Measurements from ENCODE around the gene FYB2. TPM values are rescaled to one million over a fixed set of nuclear protein-coding genes. Genes with fewer than 3 reads are reported as not detected.
A peak's percentile ranks its signal among the peaks of the same experiment; 100 is the strongest.

FYB2 gene, protein sequence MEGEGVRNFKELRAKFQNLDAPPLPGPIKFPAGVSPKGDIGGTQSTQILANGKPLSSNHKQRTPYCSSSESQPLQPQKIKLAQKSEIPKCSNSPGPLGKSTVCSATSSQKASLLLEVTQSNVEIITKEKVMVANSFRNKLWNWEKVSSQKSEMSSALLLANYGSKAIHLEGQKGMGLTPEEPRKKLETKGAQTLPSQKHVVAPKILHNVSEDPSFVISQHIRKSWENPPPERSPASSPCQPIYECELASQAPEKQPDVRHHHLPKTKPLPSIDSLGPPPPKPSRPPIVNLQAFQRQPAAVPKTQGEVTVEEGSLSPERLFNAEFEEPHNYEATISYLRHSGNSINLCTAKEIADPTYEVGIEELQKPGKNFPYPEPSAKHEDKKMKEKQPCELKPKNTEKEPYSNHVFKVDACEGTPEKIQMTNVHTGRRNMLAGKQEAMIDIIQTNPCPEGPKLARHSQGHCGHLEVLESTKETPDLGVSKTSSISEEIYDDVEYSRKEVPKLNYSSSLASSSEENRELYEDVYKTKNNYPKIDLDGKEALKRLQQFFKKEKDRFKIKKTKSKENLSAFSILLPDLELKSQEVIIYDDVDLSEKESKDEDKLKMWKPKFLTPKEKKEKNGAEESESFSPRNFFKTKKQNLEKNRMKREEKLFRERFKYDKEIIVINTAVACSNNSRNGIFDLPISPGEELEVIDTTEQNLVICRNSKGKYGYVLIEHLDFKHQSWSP
- total RNA-seq = not detected
- under 1 TPM in 4 of 8 donors, not detected in 4; 0.06 to 0.82 (median 0.18) TPM for polyA plus RNA-seq (ENCODE audit: insufficient read depth in 1 of 8, insufficient read length in 8 of 8, low replicate concordance in 1 of 8)
- long read RNA-seq, donor 1 = 0 reads
- long read RNA-seq, donor 2 = 0 reads
- long read RNA-seq, donor 3 = 0 reads
- long read RNA-seq, donor 4 = 0 reads
- long read RNA-seq, donor 5 = 0 reads
- long read RNA-seq, donor 6 = 0 reads
- long read RNA-seq, donor 7 = 0 reads
- long read RNA-seq, donor 8 = 0 reads
- long read RNA-seq, donor 9 = 0 reads
- long read RNA-seq, donor 10 = 0 reads
- long read RNA-seq, donor 11 = 0 reads

DNA sequence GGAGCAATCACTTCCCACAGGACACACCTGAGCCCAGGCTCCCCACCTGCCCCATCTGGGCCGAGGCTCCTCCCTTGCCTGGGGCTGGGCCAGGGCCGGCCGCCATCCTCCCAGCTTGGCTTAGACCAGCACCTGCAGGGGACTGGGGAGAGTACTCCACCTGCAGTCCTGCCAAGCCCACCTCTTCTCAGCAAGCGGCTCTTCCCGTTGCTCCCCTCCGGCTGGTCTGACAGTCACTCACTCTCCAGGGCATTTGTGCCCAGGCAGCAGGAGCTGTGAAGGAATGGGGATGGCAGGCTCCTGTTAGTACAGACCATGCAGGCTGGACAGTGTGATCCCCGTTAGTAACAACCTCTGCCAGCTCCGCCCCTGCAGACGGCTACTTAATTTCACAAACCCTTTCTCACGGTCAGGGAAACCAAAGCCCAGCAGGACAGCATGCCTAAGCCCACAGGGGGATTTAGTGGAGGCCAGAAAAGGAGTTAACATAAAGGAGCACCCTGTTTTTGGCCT lies at the start of gene FYB2:
Gene FYB2, minus strand, starts transcription at position 18 of the 513 bp plus-strand sequence. CDS start 114 bp downstream, outside the sequence.
- Histone ChIP-seq H3K4me1 (ENCODE audit: control insufficient read depth, insufficient read depth, low read length) (peaks cover 5% of the 10 kb centered on the region), H3K36me3 (ENCODE audit: control insufficient read depth, insufficient read depth, low read length) (no peaks in the 10 kb centered on the region), H3K4me3 (ENCODE audit: low read length) (no peak within 1 kb of the TSS), H3K27me3 (ENCODE audit: control insufficient read depth, insufficient read depth, low read length) (peaks cover 7% of the 10 kb centered on the region), H3K27ac (ENCODE audit: low read length) (no peak within 1 kb of the TSS), H3K9me3 (replicated peaks; ENCODE audit: control insufficient read depth, low read depth, low read length) (peaks cover under 1% of the 10 kb centered on the region)
- DNase-seq = no peak
- WGBS (ENCODE audit: insufficient coverage) = 27% methylated on average over 3 of the region's 10 CpGs

DNA sequence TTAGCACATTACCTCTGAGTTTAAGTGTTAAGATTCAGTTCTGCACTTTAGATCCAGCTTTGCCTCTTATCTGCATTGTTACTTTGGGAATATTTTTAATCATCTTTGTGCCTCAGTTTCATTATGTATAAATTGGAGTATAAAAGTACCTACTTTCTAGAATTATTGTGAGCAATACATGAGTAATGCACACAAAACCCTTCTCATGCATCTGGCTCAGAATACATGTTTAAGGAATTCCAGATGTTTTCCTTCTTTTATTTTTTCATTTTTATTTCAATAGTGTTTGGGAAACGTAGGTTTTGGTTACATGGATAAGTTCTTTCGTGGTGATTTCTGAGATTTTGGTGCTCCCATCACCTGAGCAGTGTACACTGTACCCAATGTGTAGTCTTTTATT lies 49.6 kb upstream of the FYB2 start:
- no peaks in the 10 kb centered on the region for H3K36me3 ChIP-seq (ENCODE audit: control insufficient read depth, insufficient read depth, low read length)
- no peak overlapping the region for H3K27ac ChIP-seq (ENCODE audit: low read length)
- peak; percentile 19 for DNase-seq
- H3K27me3 ChIP-seq (ENCODE audit: control insufficient read depth, insufficient read depth, low read length) = no peaks in the 10 kb centered on the region
- H3K9me3 ChIP-seq (replicated peaks; ENCODE audit: control insufficient read depth, low read depth, low read length) = no peaks in the 10 kb centered on the region
- no CpG with 5 or more reads among the region's 2 CpGs for WGBS (ENCODE audit: insufficient coverage)
- H3K4me1 ChIP-seq (ENCODE audit: control insufficient read depth, insufficient read depth, low read length) = no peaks in the 10 kb centered on the region
- no peak overlapping the region for H3K4me3 ChIP-seq (ENCODE audit: low read length)

DNA sequence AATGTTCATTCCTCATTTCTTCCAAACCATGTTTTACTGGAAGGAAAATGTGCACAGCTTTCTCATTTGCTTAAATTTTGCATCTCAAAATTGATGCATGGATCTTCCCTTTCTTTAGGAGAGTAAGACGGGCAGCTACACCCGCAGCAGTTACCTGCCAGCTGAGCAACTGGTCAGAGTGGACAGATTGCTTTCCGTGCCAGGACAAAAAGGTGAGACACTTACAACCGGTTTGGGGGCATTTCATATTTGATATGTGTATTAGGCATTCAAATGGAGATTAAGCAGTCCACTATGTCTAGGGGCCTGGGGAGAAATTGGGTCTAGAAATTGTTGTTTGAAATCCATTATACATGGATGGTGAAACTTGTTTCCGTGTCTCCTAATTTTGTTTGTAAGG lies 48.3 kb upstream of the FYB2 start:
- 85% methylated on average over 5 of the region's 5 CpGs for WGBS (ENCODE audit: insufficient coverage)
- no peaks in the 10 kb centered on the region for H3K36me3 ChIP-seq (ENCODE audit: control insufficient read depth, insufficient read depth, low read length)
- H3K9me3 ChIP-seq (replicated peaks; ENCODE audit: control insufficient read depth, low read depth, low read length) = no peaks in the 10 kb centered on the region
- DNase-seq = no peak
- H3K27ac ChIP-seq (ENCODE audit: low read length) = no peak overlapping the region
- H3K4me3 ChIP-seq (ENCODE audit: low read length) = no peak overlapping the region
- H3K4me1 ChIP-seq (ENCODE audit: control insufficient read depth, insufficient read depth, low read length) = no peaks in the 10 kb centered on the region
- H3K27me3 ChIP-seq (ENCODE audit: control insufficient read depth, insufficient read depth, low read length) = no peaks in the 10 kb centered on the region

DNA sequence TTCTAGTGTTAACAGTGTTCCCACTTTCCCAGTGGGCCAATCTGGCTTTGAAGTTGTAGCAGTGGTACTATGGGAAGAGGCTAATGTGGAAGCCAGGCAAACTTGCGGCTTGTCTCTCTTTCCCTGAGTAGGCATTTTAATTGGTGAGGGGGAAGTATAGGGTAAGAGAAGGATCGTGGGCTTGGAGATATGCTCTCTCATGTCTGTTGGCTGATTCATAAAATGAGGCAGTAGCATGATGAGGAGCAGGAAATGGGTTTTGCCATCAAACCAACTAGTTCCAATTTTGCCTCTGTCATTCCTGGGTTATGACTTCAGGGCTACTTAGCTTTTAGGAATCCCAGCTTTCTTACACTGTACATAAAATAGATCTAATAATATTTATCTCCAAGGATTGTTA lies 47.5 kb upstream of the FYB2 start:
- Histone ChIP-seq H3K27me3 (ENCODE audit: control insufficient read depth, insufficient read depth, low read length) (no peaks in the 10 kb centered on the region), H3K4me3 (ENCODE audit: low read length) (no peak overlapping the region), H3K9me3 (replicated peaks; ENCODE audit: control insufficient read depth, low read depth, low read length) (no peaks in the 10 kb centered on the region), H3K4me1 (ENCODE audit: control insufficient read depth, insufficient read depth, low read length) (no peaks in the 10 kb centered on the region), H3K36me3 (ENCODE audit: control insufficient read depth, insufficient read depth, low read length) (no peaks in the 10 kb centered on the region), H3K27ac (ENCODE audit: low read length) (no peak overlapping the region)
- WGBS (ENCODE audit: insufficient coverage) = no CpG with 5 or more reads among the region's 2 CpGs
- DNase-seq = no peak

DNA sequence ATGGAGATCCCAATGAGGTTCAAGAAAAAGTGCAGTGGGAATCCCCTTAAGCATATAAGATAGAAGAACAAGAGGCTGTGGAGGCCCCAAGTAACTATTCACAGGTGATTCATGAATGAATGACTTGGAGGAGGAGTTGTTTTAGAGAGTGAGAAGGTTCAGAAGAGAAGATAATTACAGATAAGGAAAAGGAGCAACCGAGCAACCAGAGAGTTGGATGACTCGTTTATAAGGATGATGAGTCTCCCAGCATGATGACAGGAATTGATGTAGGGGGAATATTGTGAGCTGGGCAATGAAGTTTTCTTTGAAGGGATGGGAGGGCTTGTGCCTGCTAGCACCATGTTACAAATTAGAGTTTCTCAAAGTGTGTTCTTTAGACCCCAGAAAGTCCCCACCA lies 45.2 kb upstream of the FYB2 start:
- H3K36me3 ChIP-seq (ENCODE audit: control insufficient read depth, insufficient read depth, low read length) = no peaks in the 10 kb centered on the region
- no peaks in the 10 kb centered on the region for H3K9me3 ChIP-seq (replicated peaks; ENCODE audit: control insufficient read depth, low read depth, low read length)
- 91% methylated on average over 2 of the region's 2 CpGs for WGBS (ENCODE audit: insufficient coverage)
- no peaks in the 10 kb centered on the region for H3K27me3 ChIP-seq (ENCODE audit: control insufficient read depth, insufficient read depth, low read length)
- no peak overlapping the region for H3K4me3 ChIP-seq (ENCODE audit: low read length)
- H3K4me1 ChIP-seq (ENCODE audit: control insufficient read depth, insufficient read depth, low read length) = no peaks in the 10 kb centered on the region
- no peak for DNase-seq
- no peak overlapping the region for H3K27ac ChIP-seq (ENCODE audit: low read length)

DNA sequence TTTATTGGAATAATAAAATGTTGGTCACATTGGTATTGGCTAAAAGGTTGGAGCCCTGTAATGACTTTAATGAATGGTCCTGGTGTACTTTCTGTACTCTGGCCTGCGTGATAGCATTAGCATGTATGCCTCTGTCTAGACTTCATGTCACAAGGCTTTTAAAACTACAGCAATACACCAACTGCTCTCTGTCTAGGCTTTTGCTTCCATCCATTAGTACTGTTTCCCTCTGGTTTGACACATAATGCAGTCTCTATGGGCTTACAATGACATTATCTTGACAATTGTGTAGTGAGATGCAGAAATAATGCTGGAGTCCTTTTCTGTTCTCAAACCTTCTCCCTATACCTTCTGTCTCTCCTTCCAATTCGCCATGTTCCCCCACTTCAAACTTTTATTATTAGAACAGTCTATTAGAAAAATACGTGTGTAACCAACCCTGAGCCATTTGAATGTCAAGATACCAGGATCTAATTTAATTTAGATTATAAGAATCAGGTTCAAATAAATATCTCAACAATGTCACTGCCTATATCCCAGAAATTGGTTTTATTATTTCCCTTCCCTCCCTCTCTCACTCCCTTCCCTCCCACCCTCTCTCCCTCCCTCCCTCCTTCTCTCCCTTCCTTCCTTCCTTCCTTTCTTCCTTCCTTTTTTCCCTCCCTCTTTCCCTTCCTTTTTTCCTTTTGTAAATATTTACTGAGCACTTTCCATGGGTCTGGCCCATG lies 44.2 kb upstream of the FYB2 start:
- Histone ChIP-seq H3K27me3 (ENCODE audit: control insufficient read depth, insufficient read depth, low read length) (no peaks in the 10 kb centered on the region), H3K4me1 (ENCODE audit: control insufficient read depth, insufficient read depth, low read length) (no peaks in the 10 kb centered on the region), H3K4me3 (ENCODE audit: low read length) (no peak overlapping the region), H3K9me3 (replicated peaks; ENCODE audit: control insufficient read depth, low read depth, low read length) (no peaks in the 10 kb centered on the region), H3K36me3 (ENCODE audit: control insufficient read depth, insufficient read depth, low read length) (no peaks in the 10 kb centered on the region), H3K27ac (ENCODE audit: low read length) (no peak overlapping the region)
- no CpG with 5 or more reads among the region's 3 CpGs for WGBS (ENCODE audit: insufficient coverage)
- DNase-seq = no peak

DNA sequence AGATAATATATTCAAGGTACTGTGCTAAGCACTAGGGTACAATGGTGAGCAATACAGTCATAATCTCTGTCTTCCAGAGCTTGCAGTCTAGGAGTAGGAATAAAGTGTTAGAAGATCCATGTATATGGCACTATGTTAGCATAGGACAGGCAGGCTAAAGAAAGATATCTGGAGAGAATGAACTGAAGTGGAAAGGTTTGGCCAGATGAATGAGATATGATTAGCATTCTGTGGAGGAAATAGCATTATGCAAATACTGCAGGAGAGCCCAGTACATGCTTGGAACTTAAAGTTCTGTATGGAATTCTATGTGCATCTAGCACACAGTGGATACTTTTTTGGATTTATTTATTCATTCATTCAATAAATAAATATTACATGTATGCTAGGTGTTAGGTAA lies 40.1 kb upstream of the FYB2 start:
- no peak overlapping the region for H3K4me3 ChIP-seq (ENCODE audit: low read length)
- no peaks in the 10 kb centered on the region for H3K9me3 ChIP-seq (replicated peaks; ENCODE audit: control insufficient read depth, low read depth, low read length)
- H3K36me3 ChIP-seq (ENCODE audit: control insufficient read depth, insufficient read depth, low read length) = no peaks in the 10 kb centered on the region
- no peaks in the 10 kb centered on the region for H3K27me3 ChIP-seq (ENCODE audit: control insufficient read depth, insufficient read depth, low read length)
- H3K4me1 ChIP-seq (ENCODE audit: control insufficient read depth, insufficient read depth, low read length) = no peaks in the 10 kb centered on the region
- DNase-seq = no peak
- H3K27ac ChIP-seq (ENCODE audit: low read length) = no peak overlapping the region

DNA sequence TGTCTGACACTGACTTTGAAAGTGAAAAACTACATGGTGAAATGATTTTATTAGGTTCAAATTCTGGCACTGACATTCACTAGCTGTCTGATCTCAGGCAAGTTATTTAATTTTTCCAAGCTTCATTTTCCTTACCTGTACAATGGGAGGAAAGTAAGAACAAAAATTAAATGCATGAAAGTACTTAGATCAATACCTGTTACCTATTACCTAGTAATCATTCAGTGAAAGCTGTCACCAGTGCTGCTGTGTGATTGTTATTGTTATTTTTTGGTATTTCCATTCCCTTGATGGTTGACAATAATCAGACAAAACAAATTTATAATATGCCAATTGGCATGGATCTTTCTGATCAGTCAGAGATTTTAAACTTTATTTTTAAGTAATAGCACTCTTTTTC lies 37.0 kb upstream of the FYB2 start:
- H3K4me1 ChIP-seq (ENCODE audit: control insufficient read depth, insufficient read depth, low read length) = no peaks in the 10 kb centered on the region
- H3K4me3 ChIP-seq (ENCODE audit: low read length) = no peak overlapping the region
- DNase-seq = no peak
- H3K27ac ChIP-seq (ENCODE audit: low read length) = no peak overlapping the region
- no peaks in the 10 kb centered on the region for H3K36me3 ChIP-seq (ENCODE audit: control insufficient read depth, insufficient read depth, low read length)
- H3K9me3 ChIP-seq (replicated peaks; ENCODE audit: control insufficient read depth, low read depth, low read length) = no peaks in the 10 kb centered on the region
- no peaks in the 10 kb centered on the region for H3K27me3 ChIP-seq (ENCODE audit: control insufficient read depth, insufficient read depth, low read length)

DNA sequence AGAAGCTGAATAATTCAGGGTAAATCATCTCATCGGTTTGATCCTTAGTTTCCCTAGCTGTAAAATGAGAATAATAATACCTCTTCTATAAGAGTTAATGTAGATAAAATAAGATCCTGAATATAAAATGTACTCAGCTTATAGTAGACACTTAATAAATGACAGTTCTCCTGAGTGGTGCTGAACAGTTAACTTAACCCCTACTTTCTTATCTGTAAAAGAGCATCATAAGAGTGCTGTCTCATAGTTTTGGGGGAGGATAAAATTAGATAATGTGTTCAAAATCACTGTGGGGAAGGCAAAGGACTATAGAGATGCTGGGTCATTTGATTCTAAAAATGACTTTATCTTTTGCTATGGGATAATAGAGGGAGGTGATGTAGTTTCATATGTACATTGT lies 36.0 kb upstream of the FYB2 start:
- no peaks in the 10 kb centered on the region for H3K36me3 ChIP-seq (ENCODE audit: control insufficient read depth, insufficient read depth, low read length)
- no peak overlapping the region for H3K4me3 ChIP-seq (ENCODE audit: low read length)
- no peaks in the 10 kb centered on the region for H3K4me1 ChIP-seq (ENCODE audit: control insufficient read depth, insufficient read depth, low read length)
- DNase-seq = no peak
- H3K9me3 ChIP-seq (replicated peaks; ENCODE audit: control insufficient read depth, low read depth, low read length) = no peaks in the 10 kb centered on the region
- WGBS (ENCODE audit: insufficient coverage) = no CpG with 5 or more reads among the region's 1 CpG
- H3K27ac ChIP-seq (ENCODE audit: low read length) = no peak overlapping the region
- no peaks in the 10 kb centered on the region for H3K27me3 ChIP-seq (ENCODE audit: control insufficient read depth, insufficient read depth, low read length)
